Gastroesophageal sphincter (tissue), 4 donors: ENCODE results near the gene AMZ1. TPM values are rescaled to one million over a fixed set of nuclear protein-coding genes. Genes with fewer than 3 reads are reported as not detected.

Experiments used
- ATAC-seq: fragments of 150-250 bp; one replicate; pipeline ENCODE4 v1.9.1; 2016; ENCODE audit warnings: mild to moderate bottlenecking, moderate library complexity
- H3K27ac ChIP-seq, 4 donors: fragments of 200-600 bp; sonication (generic) in 3 of 4; 1 replicate in 3 of 4; 2 replicates in 1 of 4; pipeline ENCODE4 v1.5.1; 2016 to 2019
- H3K27me3 ChIP-seq: fragments of 200-600 bp; sonication (generic); one replicate; pipeline ENCODE4 v1.5.1; 2019
- H3K36me3 ChIP-seq, 2 donors: fragments of 200-600 bp; sonication (generic); one replicate each; pipeline ENCODE4 v1.5.1; 2019; ENCODE audit warnings: control low read depth in 1 of 2
- H3K4me1 ChIP-seq, 3 donors: fragments of 200-600 bp; sonication (generic); 1 replicate in 2 of 3; 2 replicates in 1 of 3; pipeline ENCODE4 v1.5.1; 2016 to 2019; ENCODE audit warnings: control low read depth in 2 of 3
- H3K4me3 ChIP-seq, 2 donors: fragments of 200-600 bp; sonication (generic); one replicate each; pipeline ENCODE4 v1.5.1; 2019; ENCODE audit warnings: mild to moderate bottlenecking in 1 of 2, moderate library complexity in 1 of 2
- H3K9me3 ChIP-seq, 3 donors: fragments of 200-600 bp; sonication (generic); one replicate each; pipeline ENCODE4 v1.5.1; 2017 to 2019; ENCODE audit warnings: control low read depth in 2 of 3
- EP300 ChIP-seq: sonication (generic); formaldehyde crosslinking; IDR thresholded peaks from one replicate; pipeline ENCODE4 v1.6.1; 2017; ENCODE audit warnings: antibody characterized with exemption, mild to moderate bottlenecking
- POLR2A ChIP-seq, 2 donors: fragments of 450-650 bp; IDR thresholded peaks; one replicate each; pipeline ENCODE4 v1.6.1; 2017; ENCODE audit warnings: antibody characterized with exemption in 2 of 2, mild to moderate bottlenecking in 2 of 2, moderate library complexity in 1 of 2
- POLR2AphosphoS5 ChIP-seq: sonication (generic); formaldehyde crosslinking; IDR thresholded peaks from one replicate; pipeline ENCODE4 v1.6.1; 2017; ENCODE audit warnings: antibody characterized with exemption
- WGBS, 2 donors: methylation state at CpG; one replicate each; pipeline ENCODE4 v1.1.5; 2018; ENCODE audit warnings: low coverage in 1 of 2; 5-methylcytosine and 5-hydroxymethylcytosine counted together
- total RNA-seq, 4 donors: library from RNA; depleted of rRNA; stranded (reverse); fragments of >200 nt; gene quantifications; one replicate each; pipeline ENCODE4 v1.1.0, GENCODE V29; 2016
- TF ChIP-seq, protein P1 (sequence below), 4 experiments: fragments of 200-600 bp in 2 of 4; fragments of 450-650 bp in 2 of 4; sonication (generic) in 1 of 4; IDR thresholded peaks; one replicate each; pipeline ENCODE4 v1.5.1; 2017 to 2019; ENCODE audit warnings: antibody characterized with exemption in 4 of 4, mild to moderate bottlenecking in 2 of 4, moderate library complexity in 2 of 4

The AMZ1 gene
- total RNA-seq, 4 donors from 2014 or later = 0.12 to 0.62 (median 0.32) TPM

DNA sequence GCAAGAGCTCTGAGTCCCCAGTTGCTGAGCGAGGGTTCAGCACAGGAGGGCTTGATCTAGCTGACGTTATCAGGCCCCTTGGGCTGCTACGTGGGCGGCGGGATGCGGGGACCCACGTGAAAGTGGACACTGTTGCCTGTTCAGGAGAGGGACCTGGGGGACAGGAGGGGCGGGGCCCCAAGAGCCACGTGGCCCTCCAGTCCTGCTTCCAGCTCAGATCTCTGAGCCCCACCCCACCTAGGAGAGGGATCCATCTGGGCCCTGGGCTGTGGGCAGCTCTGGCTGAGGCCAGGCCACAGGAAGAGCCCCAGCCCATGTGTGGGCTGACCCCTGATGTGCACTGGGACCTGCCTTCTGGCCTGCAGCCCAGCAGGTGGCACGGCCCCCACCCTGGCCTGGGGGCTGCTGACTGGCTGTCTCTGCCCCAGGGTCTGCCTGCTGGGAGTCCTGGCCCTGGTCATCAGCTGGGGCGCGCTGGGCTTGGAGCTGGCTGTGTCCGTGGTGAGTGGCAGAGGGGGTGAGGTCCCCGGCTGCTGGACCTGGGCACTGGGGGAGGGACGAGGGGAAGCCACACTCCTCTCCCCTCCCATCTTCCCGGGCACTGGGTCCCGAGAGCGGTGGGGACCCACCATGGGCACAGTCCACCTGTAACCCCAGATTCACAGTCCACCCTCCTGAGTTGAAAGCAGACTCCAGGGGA is 38.7 kb upstream of the AMZ1 start:
- Histone ChIP-seq H3K4me3 (no peak overlapping the region), H3K36me3 (peaks cover 0 to 71% of the 10 kb centered on the region in 2 donors), H3K27ac (no peak overlapping the region), H3K9me3 (no peaks in the 10 kb centered on the region), H3K27me3 (no peaks in the 10 kb centered on the region), H3K4me1 (peaks cover 0 to 14% (median 8%) of the 10 kb centered on the region in 3 donors)
- 0 to 100% methylated on average over 1 of the region's 18 CpGs for WGBS, 2 donors
- ATAC-seq = no peak
- TF ChIP-seq POLR2AphosphoS5 = no peak
- TF ChIP-seq, protein P1, sequence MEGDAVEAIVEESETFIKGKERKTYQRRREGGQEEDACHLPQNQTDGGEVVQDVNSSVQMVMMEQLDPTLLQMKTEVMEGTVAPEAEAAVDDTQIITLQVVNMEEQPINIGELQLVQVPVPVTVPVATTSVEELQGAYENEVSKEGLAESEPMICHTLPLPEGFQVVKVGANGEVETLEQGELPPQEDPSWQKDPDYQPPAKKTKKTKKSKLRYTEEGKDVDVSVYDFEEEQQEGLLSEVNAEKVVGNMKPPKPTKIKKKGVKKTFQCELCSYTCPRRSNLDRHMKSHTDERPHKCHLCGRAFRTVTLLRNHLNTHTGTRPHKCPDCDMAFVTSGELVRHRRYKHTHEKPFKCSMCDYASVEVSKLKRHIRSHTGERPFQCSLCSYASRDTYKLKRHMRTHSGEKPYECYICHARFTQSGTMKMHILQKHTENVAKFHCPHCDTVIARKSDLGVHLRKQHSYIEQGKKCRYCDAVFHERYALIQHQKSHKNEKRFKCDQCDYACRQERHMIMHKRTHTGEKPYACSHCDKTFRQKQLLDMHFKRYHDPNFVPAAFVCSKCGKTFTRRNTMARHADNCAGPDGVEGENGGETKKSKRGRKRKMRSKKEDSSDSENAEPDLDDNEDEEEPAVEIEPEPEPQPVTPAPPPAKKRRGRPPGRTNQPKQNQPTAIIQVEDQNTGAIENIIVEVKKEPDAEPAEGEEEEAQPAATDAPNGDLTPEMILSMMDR (IDR thresholded peaks at IDR 0.05) = no peak
- TF ChIP-seq POLR2A (IDR thresholded peaks at IDR 0.05) = no peak
- TF ChIP-seq EP300 = no peak

GRCh38 chr7:2649991-2650390 is 38.0 kb upstream of the AMZ1 start:
- no peak overlapping the region for H3K27ac ChIP-seq
- H3K36me3 ChIP-seq = peaks cover 0 to 78% of the 10 kb centered on the region in 2 donors
- TF ChIP-seq EP300 = no peak
- H3K4me1 ChIP-seq = peaks cover 0 to 6% (median under 1%) of the 10 kb centered on the region in 3 donors
- no peak for ATAC-seq
- no peaks in the 10 kb centered on the region for H3K27me3 ChIP-seq
- no peak overlapping the region for H3K4me3 ChIP-seq
- H3K9me3 ChIP-seq = no peaks in the 10 kb centered on the region
- 95% methylated on average over 4 of the region's 11 CpGs; no CpG with 5 or more reads in 1 of the 2 donors for WGBS, 2 donors

DNA sequence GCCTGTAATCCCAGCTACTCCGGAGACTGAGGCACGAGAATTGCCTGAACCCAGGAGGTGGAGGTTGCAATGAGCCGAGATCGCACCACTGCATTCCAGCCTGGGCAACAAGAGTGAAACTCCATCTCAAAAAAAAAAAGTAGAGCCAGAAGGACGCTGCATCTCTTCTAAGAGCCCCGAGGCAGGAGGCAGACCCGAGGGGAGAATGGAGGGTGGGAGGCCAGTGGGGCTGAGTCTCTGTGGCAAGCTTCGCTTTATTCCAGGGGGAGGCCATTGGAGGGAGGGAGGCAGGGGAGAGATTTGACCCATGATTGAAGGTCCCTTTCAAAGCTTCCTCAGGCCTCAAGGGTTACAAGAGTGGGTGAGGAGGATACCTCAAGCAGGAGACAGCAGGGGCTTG is 37.6 kb upstream of the AMZ1 start:
- ATAC-seq = no peak
- Histone ChIP-seq H3K4me3 (no peak overlapping the region), H3K36me3 (peaks cover 0 to 82% of the 10 kb centered on the region in 2 donors), H3K9me3 (no peaks in the 10 kb centered on the region), H3K27me3 (no peaks in the 10 kb centered on the region), H3K27ac (no peak overlapping the region), H3K4me1 (peaks cover 0 to 2% (median 0%) of the 10 kb centered on the region in 3 donors)
- WGBS, 2 donors = 64 to 70% methylated on average over 3 to 5 of the region's 8 CpGs
- TF ChIP-seq, protein P1 (IDR thresholded peaks at IDR 0.05) = no peak
- TF ChIP-seq POLR2A (IDR thresholded peaks at IDR 0.05) = no peak
- no peak for TF ChIP-seq EP300
- TF ChIP-seq POLR2AphosphoS5 = no peak

DNA sequence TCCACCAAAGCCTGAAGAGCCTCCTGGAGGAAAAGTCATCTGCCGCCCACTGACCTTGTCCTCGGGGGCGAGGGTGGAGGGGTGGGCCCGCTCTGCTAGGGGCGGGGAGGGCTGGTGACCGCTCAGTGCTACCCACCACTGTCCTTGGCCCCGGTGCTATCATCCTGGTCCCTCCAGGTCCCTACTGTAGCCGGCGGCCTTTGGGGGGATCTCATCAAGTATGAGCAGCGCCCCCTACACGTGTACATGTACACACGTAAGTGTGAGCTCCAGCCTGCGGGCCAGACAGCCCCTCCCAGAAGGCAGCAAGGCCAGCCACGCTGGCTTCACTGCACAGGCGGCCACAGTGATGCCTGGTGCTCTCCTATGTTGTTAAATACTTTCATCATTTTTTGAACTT is 36.7 kb upstream of the AMZ1 start:
- peaks cover 0 to 91% of the 10 kb centered on the region in 2 donors for H3K36me3 ChIP-seq
- WGBS, 2 donors = 27 to 67% methylated on average over 2 of the region's 15 CpGs

DNA sequence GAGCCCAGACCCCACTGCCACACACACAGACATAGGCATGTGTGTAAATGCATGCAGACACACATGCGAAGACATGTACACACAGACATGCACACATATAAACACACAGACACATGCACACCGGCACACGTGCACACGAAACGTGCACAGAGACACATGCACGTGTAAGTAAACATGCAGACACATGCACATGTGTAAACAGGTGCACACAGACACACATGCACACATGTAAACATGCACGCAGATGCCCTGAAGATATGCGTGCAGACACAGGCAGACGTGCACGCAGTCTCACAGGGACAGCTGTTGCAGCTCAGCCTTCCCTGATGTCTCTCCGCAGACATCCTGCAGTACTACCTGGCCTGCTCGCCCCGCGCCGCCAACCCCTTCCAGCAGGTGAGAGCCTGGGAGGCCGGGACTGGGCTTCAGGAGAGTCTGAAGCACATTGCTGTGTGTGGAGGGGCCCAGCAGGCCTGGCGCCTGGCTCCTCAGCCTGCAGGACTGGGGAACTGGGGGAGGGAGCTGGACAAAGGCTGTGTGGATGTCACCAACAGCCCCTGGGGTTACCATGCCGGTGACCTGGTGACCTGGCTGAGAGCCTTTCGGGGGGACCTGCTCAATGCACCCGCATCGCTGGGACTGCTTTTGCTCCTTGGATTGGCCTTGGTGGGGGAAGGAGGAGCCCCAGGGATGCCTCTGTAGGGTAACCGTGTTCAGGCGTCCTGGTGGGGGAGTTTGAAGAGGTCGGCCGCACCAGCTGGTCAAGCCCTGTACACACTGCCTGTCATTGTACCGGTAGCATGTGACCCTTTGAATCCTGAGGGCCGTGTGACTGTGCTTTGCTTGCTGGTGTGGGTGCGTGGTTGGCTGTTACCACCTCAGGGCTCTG is 35.9 kb upstream of the AMZ1 start:
- whole genome bisulfite sequencing, 2 donors = 86 to 100% methylated on average over 1 to 11 of the region's 28 CpGs
- Histone ChIP-seq H3K4me3 (no peak overlapping the region), H3K27ac (no peak overlapping the region), H3K4me1 (no peaks in the 10 kb centered on the region), H3K27me3 (no peaks in the 10 kb centered on the region), H3K9me3 (no peaks in the 10 kb centered on the region), H3K36me3 (peaks cover 0 to 91% of the 10 kb centered on the region in 2 donors)
- no peak for ATAC-seq
- TF ChIP-seq, protein P1 (IDR thresholded peaks at IDR 0.05) = no peak
- TF ChIP-seq POLR2AphosphoS5 = no peak
- no peak for TF ChIP-seq POLR2A (IDR thresholded peaks at IDR 0.05)
- no peak for TF ChIP-seq EP300

More for the DNA sequence above, 36.7 kb upstream of the AMZ1 start:
- no peak for TF ChIP-seq EP300
- TF ChIP-seq, protein P1 (IDR thresholded peaks at IDR 0.05) = no peak
- no peak for TF ChIP-seq POLR2A (IDR thresholded peaks at IDR 0.05)
- Histone ChIP-seq H3K27ac (no peak overlapping the region), H3K4me1 (no peaks in the 10 kb centered on the region), H3K4me3 (no peak overlapping the region), H3K9me3 (no peaks in the 10 kb centered on the region), H3K27me3 (no peaks in the 10 kb centered on the region)
- ATAC-seq = no peak
